T-helper 1 cell treated with Interleukin-12 subunit alpha and Interleukin-12 subunit beta and Interleukin-4 antibody, amounts not matched to agents 30 μg/mL and 1 μg/mL, for 36 hours (primary cell): Measurements from ENCODE around the gene CLTB.

Source experiments
- H3K27ac Mint-ChIP-seq: one replicate; pipeline ENCODE4 v1.8.0; 2021; ENCODE audit warnings: mild to moderate bottlenecking, mixed read lengths
- H3K27me3 Mint-ChIP-seq: one replicate; pipeline ENCODE4 v1.8.0; 2021; ENCODE audit warnings: low read depth, mixed read lengths
- H3K36me3 Mint-ChIP-seq: one replicate; pipeline ENCODE4 v1.8.0; 2021; ENCODE audit warnings: low read depth, mixed read lengths
- H3K4me1 Mint-ChIP-seq: one replicate; pipeline ENCODE4 v1.8.0; 2021; ENCODE audit warnings: low read depth, mixed read lengths
- H3K4me3 Mint-ChIP-seq: one replicate; pipeline ENCODE4 v1.8.0; 2021; ENCODE audit warnings: mild to moderate bottlenecking, moderate library complexity, mixed read lengths
- H3K9me3 Mint-ChIP-seq: one replicate; pipeline ENCODE4 v1.8.0; 2021; ENCODE audit warnings: mixed read lengths

Gene CLTB

GRCh38 chr5:176400382-176401156 is 15.8 kb downstream of the CLTB start:
- H3K9me3 Mint-ChIP-seq = no peaks in the 10 kb centered on the region
- peaks cover 11% of the 10 kb centered on the region for H3K36me3 Mint-ChIP-seq
- H3K27me3 Mint-ChIP-seq = no peaks in the 10 kb centered on the region
- peaks cover 2% of the 10 kb centered on the region for H3K4me1 Mint-ChIP-seq
- H3K4me3 Mint-ChIP-seq = no peak overlapping the region
- H3K27ac Mint-ChIP-seq = no peak overlapping the region

DNA sequence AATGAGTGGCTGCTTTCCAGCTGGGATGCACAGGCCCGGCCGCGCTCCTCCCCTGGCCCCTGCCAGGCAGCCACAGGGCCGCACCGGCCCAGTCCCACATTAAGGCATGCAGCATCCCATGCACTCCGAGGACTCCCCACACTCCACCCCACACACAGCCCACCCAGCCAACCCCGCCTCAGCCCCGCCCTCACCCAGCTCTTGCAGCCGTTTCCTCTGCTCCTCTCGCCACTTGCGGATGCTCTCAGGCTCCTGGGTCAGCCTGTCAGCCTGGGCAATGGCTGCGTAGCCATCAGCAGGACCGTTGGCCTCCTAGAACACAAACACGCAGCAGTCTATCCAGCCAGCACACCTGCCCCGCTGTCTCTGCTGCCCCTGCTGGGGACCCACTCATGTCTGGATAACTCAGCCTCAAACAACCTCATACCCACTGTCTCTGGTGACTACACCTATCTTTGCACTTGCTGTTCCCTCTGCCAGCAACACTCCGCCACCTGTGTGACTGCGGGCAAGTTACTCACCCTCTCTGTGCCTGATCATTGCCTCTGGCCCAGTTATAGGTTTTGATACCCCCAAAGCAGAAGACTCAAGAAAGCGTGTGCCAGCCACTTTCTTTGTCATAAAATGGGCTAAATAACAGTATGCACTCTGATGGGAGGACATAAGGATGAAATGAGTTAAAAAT is 18.5 kb downstream of the CLTB start:
- Mint-ChIP-seq H3K36me3 (peaks cover 17% of the 10 kb centered on the region), H3K27ac (no peak overlapping the region), H3K4me3 (no peak overlapping the region), H3K27me3 (no peaks in the 10 kb centered on the region), H3K4me1 (peaks cover 2% of the 10 kb centered on the region), H3K9me3 (no peaks in the 10 kb centered on the region)

DNA sequence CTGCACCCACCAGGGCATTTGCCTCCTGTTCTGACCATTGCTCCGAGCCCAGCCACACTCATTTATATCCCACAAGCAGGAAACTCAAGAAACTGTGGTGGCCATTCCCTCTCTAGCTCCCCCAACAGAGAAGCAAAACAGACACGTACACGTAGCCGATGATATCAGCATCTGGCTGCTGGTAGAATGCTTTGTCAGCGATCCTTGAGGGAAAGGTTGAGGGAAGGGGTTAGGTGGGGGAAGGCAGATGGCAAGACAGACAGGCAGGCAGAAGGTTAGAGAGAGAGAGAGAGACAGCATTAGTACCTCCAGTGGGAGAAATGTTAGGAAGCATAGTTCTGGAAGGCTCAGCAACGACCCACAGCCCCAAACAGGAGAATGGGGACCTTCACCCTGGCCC is 20.0 kb downstream of the CLTB start:
- Mint-ChIP-seq H3K4me1 (no peaks in the 10 kb centered on the region), H3K36me3 (peaks cover 22% of the 10 kb centered on the region), H3K4me3 (no peak overlapping the region), H3K27ac (no peak overlapping the region), H3K27me3 (no peaks in the 10 kb centered on the region), H3K9me3 (no peaks in the 10 kb centered on the region)

DNA sequence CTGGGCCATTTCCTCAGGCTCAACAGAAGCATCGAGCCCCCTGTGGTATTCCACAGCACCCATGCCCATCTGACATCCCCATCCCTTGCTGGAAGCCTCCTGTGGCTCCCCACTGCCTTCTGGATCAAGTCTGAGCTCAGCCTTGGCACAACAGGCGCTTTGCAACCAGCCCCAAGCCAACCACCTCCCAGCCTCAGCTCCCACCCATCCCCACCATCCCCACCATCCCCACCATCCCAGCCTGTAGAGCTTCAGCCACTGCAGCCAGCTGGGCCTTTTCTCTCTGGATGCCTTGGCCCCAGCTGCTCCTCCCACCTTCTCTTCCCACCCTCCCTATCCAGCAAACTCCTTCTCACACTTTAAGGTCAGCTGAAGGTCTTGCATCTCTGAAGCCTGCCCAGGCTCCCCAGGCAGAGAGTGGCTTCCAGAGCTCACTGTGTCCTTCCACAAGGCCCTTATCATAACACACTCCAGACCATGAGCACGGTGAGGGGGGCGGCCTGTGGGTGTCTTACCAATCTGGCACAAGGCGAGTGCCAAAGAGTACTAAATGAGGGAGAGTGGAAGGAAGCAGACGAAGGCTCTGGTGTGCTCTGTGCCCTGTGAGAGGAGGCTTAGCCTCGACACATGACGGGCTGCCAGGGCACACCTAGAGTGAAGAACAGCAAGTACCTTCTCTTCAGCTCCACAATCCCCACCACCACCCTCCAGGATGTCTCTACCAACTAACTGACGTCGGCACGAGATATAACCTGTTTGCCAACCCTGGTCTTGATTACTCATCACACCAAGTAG is 21.3 kb downstream of the CLTB start:
- H3K36me3 Mint-ChIP-seq = peaks cover 22% of the 10 kb centered on the region
- H3K4me1 Mint-ChIP-seq = no peaks in the 10 kb centered on the region
- no peaks in the 10 kb centered on the region for H3K9me3 Mint-ChIP-seq
- no peak overlapping the region for H3K4me3 Mint-ChIP-seq
- H3K27ac Mint-ChIP-seq = no peak overlapping the region
- no peaks in the 10 kb centered on the region for H3K27me3 Mint-ChIP-seq

- Mint-ChIP-seq H3K36me3 (peaks cover 22% of the 10 kb centered on the region), H3K9me3 (no peaks in the 10 kb centered on the region), H3K27me3 (no peaks in the 10 kb centered on the region), H3K4me1 (peaks cover 3% of the 10 kb centered on the region), H3K27ac (no peak overlapping the region), H3K4me3 (no peak overlapping the region)
Observed at GRCh38 chr5:176394096-176394495, 22.2 kb downstream of the CLTB start.

GRCh38 chr5:176392526-176392925 is 23.8 kb downstream of the CLTB start:
- no peaks in the 10 kb centered on the region for H3K9me3 Mint-ChIP-seq
- no peak overlapping the region for H3K4me3 Mint-ChIP-seq
- peaks cover 5% of the 10 kb centered on the region for H3K4me1 Mint-ChIP-seq
- no peak overlapping the region for H3K27ac Mint-ChIP-seq
- H3K27me3 Mint-ChIP-seq = no peaks in the 10 kb centered on the region
- H3K36me3 Mint-ChIP-seq = peaks cover 22% of the 10 kb centered on the region

DNA sequence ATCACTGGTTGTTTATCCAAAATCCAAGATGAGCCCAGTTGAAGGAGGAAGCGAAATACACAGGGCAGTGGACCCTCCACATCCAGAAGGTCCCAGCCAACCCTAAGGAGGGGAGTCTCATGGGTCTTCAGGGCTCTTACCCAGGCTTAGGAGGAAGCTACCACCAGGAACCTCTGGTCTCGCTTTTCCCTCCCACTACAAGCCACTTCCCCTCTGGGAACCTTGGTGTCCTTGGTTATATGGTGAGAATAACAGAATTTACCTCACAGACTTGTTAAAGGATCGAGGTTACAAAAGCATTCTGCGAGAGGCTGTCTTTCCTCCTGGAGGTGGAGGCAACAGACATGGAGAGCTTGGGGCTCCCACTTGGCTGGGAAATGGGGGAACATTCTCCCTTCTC is 24.3 kb downstream of the CLTB start:
- H3K4me1 Mint-ChIP-seq = peaks cover 10% of the 10 kb centered on the region
- no peaks in the 10 kb centered on the region for H3K27me3 Mint-ChIP-seq
- H3K36me3 Mint-ChIP-seq = peaks cover 20% of the 10 kb centered on the region
- H3K27ac Mint-ChIP-seq = no peak overlapping the region
- H3K9me3 Mint-ChIP-seq = no peaks in the 10 kb centered on the region
- H3K4me3 Mint-ChIP-seq = no peak overlapping the region

DNA sequence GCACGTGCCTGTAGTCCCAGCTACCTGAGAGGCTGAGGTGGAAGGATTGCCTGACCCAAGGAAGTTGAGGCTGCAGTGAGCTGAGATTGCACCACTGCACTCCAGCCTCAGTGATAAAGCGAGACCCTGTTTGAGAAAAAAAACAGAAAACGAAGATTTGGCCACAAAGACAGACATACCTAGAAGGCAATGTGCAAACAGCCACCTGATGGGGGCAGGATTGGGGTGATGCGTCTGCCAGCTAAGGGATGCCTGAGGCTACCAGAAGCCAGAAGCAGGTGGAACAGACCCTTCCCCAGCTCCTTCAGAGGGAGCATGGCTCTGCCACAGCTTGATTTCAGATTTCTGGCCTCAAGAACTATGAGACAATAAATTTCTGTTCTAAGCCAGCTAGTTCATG is 24.9 kb downstream of the CLTB start:
- Mint-ChIP-seq H3K27ac (no peak overlapping the region), H3K36me3 (peaks cover 19% of the 10 kb centered on the region), H3K9me3 (no peaks in the 10 kb centered on the region), H3K4me3 (no peak overlapping the region), H3K27me3 (no peaks in the 10 kb centered on the region), H3K4me1 (peaks cover 15% of the 10 kb centered on the region)

DNA sequence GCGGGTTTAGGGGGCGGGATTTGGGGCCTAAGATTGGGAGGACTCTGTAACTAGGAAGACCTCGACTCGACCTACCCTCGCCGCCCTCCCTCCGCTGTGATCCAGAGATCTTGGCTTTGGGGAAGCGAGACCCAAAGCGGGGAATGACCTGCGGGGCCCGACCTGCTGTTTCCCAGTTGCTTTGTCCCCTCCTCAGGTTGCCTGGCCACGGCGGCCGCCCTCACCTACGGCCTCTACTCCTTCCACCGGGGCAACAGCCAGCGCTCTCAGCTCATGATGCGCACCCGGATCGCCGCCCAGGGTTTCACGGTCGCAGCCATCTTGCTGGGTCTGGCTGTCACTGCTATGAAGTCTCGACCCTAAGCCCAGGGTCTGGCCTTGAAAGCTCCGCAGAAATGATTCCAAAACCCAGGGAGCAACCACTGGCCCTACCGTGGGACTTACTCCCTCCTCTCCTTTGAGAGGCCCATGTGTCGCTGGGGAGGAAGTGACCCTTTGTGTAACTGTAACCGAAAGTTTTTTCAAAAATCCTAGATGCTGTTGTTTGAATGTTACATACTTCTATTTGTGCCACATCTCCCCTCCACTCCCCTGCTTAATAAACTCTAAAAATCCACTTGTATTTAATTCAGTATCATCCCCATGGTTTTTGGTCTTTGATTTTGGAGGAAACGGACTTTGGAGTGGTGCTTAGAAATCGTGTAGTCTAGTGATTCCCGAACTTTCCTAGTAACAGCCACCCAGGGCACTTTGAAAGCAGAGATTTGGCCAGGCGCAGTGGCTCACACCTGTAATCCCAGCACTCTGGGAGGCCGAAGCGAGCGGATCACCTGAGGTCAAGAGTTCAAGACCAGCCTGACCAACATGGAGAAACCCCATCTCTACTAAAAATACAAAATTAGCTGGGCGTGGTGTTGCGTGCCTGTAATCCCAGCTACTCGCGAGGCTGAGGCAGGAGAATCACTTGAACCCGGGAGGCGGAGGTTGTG is 26.9 kb downstream of the CLTB start:
- peak overlapping the region; percentile 100 for H3K27ac Mint-ChIP-seq
- H3K36me3 Mint-ChIP-seq = peaks cover 28% of the 10 kb centered on the region
- no peaks in the 10 kb centered on the region for H3K9me3 Mint-ChIP-seq
- peaks cover 22% of the 10 kb centered on the region for H3K4me1 Mint-ChIP-seq
- H3K4me3 Mint-ChIP-seq = peak overlapping the region; percentile 98
- H3K27me3 Mint-ChIP-seq = no peaks in the 10 kb centered on the region

- H3K27ac Mint-ChIP-seq = peak within 1 kb of the TSS; percentile 100
- H3K4me3 Mint-ChIP-seq = peak within 1 kb of the TSS; percentile 98
- H3K27me3 Mint-ChIP-seq = no peaks in the 10 kb centered on the region
- peaks cover 22% of the 10 kb centered on the region for H3K4me1 Mint-ChIP-seq
- H3K36me3 Mint-ChIP-seq = peaks cover 33% of the 10 kb centered on the region
- no peaks in the 10 kb centered on the region for H3K9me3 Mint-ChIP-seq
Observed at GRCh38 chr5:176388444-176389134, 27.8 kb downstream of the CLTB start, which contains the start of the genes HIGD2A and NOP16. Gene HIGD2A (plus strand): TSS chr5:176388751. CDS start chr5:176388820, 69 bp downstream. Gene NOP16 (minus strand): TSS chr5:176388598. CDS start chr5:176388539, 59 bp downstream.

GRCh38 chr5:176388003-176388443 is 28.3 kb downstream of the CLTB start:
- Mint-ChIP-seq H3K4me1 (peaks cover 22% of the 10 kb centered on the region), H3K4me3 (peak overlapping the region; percentile 98), H3K36me3 (peaks cover 29% of the 10 kb centered on the region), H3K9me3 (no peaks in the 10 kb centered on the region), H3K27me3 (no peaks in the 10 kb centered on the region), H3K27ac (peak overlapping the region; percentile 100)

GRCh38 chr5:176387384-176387925 is 28.9 kb downstream of the CLTB start:
- Mint-ChIP-seq H3K27me3 (no peaks in the 10 kb centered on the region), H3K9me3 (no peaks in the 10 kb centered on the region), H3K36me3 (peaks cover 30% of the 10 kb centered on the region), H3K4me1 (peaks cover 22% of the 10 kb centered on the region), H3K4me3 (peak overlapping the region; percentile 98), H3K27ac (peak overlapping the region; percentile 100)

DNA sequence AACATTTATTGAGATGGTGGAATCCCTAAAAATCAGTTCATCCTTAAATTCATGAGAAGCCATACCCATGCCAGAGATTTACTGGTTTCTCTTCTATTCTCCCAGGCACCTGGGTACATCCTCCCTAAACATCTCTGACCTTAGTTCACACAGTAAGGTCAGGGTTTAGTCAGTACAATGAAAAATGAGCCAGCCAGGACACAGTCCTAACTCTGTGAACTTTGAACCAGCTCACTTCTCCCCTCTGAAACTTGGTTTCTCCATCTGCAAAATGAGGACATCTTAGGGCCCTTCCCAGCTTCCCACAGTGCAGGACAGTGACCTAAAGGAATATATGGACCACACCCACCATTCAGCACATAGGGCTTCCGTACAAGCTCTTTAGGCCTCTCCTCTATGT is 29.8 kb downstream of the CLTB start:
- Mint-ChIP-seq H3K27me3 (no peaks in the 10 kb centered on the region), H3K36me3 (peaks cover 28% of the 10 kb centered on the region), H3K27ac (no peak overlapping the region), H3K4me3 (peak overlapping the region; percentile 40), H3K4me1 (peaks cover 22% of the 10 kb centered on the region), H3K9me3 (no peaks in the 10 kb centered on the region)
